HG03108 (cell line): ENCODE measurements around the gene RAB5A.
"Not testable (repeated sequence)": the region's sequence is repeated elsewhere in the genome, so short reads cannot be mapped to it uniquely, and the experiment has no call there.

Source experiments
- ATAC-seq: cut with Tn5 transposase; IDR thresholded peaks from one replicate; pipeline ENCODE4 v1.9.1; 2021; ENCODE audit warnings: moderate library complexity; ENCODE audit not compliant: unreplicated experiment

Gene RAB5A

GRCh38 chr3:19946832-19947548 is at the start of gene RAB5A:
Gene RAB5A (plus strand): TSS chr3:19947097. CDS start chr3:19950899, 3,802 bp downstream.
- ATAC-seq, result peak; percentile 96

- ATAC-seq, result no peak
Measured at GRCh38 chr3:19898721-19899120, 48.2 kb upstream of the RAB5A start.

DNA sequence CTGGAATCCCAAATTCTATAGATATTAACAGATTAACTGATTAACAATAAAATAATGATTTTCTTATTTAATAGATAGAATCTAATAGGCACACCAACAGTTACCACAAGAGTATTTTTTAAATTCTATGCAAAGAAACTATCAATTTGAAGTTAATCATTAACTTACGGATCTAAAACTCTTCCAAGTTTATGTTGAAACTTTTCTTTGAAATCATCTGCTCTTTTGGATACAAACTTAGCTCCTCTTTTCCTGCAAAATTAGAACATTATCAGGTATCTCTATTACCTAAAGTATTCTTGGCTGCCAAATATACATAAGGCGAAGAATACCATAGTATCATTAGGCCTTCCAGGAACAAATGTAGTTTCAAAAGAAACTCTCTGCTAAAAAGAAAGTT is 47.6 kb upstream of the RAB5A start:
- no peak for ATAC-seq

GRCh38 chr3:19899833-19900232 is 47.1 kb upstream of the RAB5A start:
- not testable (repeated sequence) for ATAC-seq

GRCh38 chr3:19901337-19901736 is 45.6 kb upstream of the RAB5A start:
- no peak for ATAC-seq

- ATAC-seq, result no peak
Measured at GRCh38 chr3:19901918-19902317, 45.0 kb upstream of the RAB5A start.

DNA sequence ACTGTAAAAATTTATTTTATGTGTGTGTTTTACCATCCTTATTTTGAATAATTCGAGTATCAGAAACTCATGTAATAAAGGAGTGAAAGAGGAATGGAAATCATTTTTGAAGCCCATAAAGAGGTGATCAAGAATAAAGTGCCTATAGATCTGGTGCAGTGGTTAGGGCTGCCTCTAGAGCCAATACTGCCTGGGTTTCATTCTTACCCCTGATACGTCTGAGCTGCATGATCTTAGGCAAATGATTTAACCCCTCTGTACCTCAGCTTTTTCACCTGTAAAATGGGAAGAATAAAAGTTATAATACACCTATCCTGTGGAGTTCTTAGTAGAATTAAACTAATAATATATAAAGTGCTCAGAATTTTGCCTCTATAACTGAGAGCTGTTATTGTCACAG is 43.2 kb upstream of the RAB5A start:
- ATAC-seq, result no peak

DNA sequence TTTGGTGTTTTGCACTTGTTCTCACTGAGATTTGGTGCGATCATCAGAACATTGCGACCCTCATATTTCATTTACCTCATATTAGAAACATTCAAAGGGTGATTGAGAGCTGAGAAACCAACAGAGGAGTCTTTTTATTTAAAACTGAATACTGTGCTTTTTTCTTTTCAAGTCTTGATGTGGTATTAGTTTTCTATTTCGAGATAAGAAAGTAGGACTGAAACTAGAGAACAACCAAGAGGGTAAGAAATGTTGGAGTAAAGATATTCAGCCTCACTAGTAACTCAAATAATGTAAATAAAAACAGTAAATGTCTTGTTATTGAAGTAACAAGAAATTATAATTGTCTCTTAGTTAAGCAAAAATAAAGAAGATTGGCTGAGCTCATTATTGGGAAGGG is 39.4 kb upstream of the RAB5A start:
- no peak for ATAC-seq

GRCh38 chr3:19911452-19911851 is 35.4 kb upstream of the RAB5A start:
- ATAC-seq, result no peak

DNA sequence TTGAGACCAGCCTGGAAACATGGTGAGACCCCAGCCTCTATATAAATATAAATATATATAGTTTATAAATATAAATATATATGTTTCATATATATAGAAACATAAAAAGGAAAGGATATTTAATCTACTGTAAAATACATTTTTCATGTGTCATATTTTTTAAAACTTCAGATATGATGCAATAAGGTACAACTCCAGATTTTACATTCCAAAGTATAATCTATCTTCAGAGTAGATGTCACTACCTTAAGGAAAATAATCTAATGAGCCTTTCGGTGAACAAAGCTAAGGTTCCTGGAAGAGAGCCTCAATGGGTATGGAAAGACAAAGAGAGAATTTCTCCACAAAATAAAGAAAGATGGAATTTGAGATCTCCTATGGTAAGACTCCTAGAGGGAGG is 29.7 kb upstream of the RAB5A start:
- no peak for ATAC-seq

DNA sequence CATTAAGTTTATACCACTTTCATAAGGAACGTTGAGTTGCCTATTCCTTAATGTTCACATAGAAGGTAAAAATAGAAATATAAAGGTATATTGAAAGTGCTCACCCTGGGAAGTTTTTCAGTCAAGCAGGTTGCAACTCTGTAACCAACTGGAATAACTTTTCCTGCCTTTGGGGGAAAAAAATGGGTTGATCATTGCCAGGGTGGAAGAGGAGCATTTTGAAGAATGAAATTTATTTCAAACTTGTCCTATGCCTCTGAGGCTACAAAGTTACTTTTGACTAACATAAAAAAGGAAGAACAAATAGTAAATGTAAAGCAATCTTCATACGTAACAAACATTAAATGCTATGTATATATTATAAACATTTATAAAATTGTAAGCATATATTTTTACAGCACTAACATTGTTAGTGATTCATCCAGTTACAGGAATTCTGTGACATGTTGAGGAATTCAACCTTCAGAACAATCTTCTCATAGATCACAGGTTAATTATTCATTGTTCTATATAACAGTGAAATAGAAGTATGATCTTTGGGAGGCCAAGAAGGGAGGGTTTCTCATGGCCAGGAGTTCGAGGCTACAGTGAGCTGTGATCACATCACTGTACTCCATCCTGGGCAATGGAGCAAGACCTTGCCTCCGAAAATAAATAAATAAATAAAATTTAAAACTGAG is 26.4 kb upstream of the RAB5A start:
- no peak for ATAC-seq

GRCh38 chr3:19931180-19931692 is 15.7 kb upstream of the RAB5A start:
- peak; percentile 70 for ATAC-seq

GRCh38 chr3:19931767-19932188 is 15.1 kb upstream of the RAB5A start:
- ATAC-seq, result peak; percentile 41

DNA sequence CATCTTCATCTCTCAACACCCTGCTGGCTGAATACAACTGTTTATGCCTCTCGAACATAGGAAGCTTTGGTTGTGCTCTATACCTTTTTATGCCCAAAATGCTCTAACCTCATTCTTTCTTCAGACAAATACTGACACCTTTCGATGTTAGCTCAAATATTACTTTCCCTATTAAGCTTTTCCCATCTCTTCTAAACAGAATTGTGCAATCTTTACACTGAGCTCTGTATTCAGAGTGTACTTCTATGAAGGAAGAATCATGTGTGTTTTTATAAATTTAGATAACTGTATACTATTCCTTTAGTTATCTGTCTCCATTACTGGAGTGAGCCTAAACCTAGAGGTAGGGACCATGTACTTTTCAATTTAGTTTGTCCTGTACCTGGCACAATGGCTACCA is 14.5 kb upstream of the RAB5A start:
- no peak for ATAC-seq

GRCh38 chr3:19934098-19934566 is 12.8 kb upstream of the RAB5A start, which contains the start of gene EFHB:
Gene EFHB (minus strand): TSS chr3:19934217. CDS start chr3:19934018, 199 bp downstream.
- no peak for ATAC-seq

DNA sequence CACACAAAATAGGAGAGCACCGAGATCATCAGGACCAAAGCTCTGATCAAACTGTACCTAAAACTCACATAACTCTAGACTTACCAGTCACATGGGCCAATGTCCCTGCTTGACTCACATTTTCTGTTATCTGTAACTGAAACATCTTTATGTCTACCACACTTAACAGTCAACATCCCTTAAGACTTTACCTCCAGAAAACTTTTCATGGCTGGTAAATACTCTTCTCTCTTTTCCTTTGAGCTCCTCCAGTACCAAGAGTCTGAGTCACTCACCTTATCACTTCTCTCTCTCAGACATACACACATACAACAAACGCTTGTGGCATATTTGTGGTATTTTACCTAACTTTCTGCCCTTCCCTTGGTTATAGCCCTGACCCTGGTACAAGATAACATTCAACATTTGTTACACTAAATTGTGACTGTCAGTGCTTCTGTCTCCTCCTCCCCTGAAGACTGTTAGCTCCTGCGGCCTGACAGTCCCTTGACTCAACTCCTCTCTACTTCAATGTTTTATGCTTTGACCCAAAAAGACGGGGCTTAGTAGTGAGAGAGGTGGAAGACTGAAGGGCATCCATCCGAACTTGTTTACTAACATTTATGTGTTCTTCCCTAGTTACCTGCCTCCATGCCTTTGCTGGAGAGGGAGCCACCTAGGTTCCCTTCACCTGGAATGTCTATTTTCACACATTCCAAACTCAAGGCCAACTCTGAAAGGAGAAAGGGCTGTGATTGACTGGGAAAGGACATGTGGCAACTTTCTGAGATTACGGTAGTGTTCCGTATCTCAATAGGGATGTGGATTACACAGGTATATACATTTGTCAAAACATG is 9.2 kb upstream of the RAB5A start:
- ATAC-seq, result no peak

DNA sequence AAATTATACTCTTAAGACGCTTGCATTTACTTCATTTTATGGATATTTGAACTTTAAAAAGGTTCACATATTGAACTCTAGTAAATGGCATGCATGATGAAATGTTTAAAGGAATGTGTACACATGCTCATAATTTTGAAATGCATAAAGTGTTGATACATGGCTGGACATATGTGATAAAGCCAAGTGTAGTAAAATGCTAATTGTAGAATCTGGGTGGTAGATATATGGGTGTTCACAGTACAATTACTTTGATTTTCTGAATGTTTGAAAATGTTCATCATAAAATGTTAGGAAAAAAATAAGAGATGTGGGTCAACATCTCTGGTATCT is 8.6 kb upstream of the RAB5A start:
- ATAC-seq, result no peak

DNA sequence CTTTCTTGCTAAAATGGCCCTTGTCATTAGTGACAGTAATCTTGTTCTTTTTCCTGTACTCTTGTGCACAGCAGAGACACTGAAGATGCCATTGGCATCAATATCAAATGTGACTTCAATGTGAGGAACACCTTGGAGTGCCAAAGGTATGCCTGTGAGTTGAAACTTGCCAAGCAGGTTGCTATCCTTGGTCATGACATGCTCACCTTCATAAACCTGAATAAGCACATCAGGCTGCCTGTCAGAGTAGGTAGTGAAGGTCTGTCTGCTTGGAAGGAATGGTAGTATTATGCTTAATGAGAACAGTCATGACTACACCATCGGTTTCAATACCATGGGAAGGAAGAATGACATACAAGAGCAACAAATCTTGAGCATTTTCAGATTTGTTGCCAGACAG is 6.3 kb upstream of the RAB5A start:
- ATAC-seq, result no peak

GRCh38 chr3:19945534-19945933 is 1.4 kb upstream of the RAB5A start:
- no peak for ATAC-seq

GRCh38 chr3:19945969-19946831 is 697 bp upstream of the RAB5A start:
- no peak for ATAC-seq
